IMR-90 (cell line): ENCODE results near the gene SUCLA2.

Experiments
- MXI1 ChIP-seq: IDR thresholded peaks from 2 replicates; pipeline ENCODE4 v1.6.1; 2012; ENCODE audit warnings: low read depth, mild to moderate bottlenecking, low read length, moderate library complexity, borderline replicate concordance
- NFE2L2 ChIP-seq: fragments of 150-350 bp; IDR thresholded peaks from 2 replicates; pipeline ENCODE4 v1.6.1; 2016; ENCODE audit warnings: low read depth, mild to moderate bottlenecking, low read length
- POLR2A ChIP-seq: IDR thresholded peaks from 2 replicates; pipeline ENCODE4 v1.6.1; 2012; ENCODE audit warnings: mild to moderate bottlenecking, low read depth, low read length
- RAD21 ChIP-seq: IDR thresholded peaks from 2 replicates; pipeline ENCODE4 v1.6.1; 2012; ENCODE audit warnings: low read length, improper control_type of control experiment
- RFX5 ChIP-seq: IDR thresholded peaks from 2 replicates; pipeline ENCODE4 v1.8.0; 2012; ENCODE audit warnings: low read depth, mild to moderate bottlenecking, low read length, moderate library complexity
- TF ChIP-seq, protein P1 (sequence below): conservative IDR thresholded peaks from 2 replicates; pipeline ENCODE4 v1.5.1; 2012; ENCODE audit warnings: mild to moderate bottlenecking, low read depth, low read length, improper control_type of control experiment
- TF ChIP-seq, protein P2 (sequence below): fragments of 150-350 bp; IDR thresholded peaks from 2 replicates; pipeline ENCODE4 v1.6.1; 2017; ENCODE audit warnings: mild to moderate bottlenecking, antibody characterized with exemption, low read length, low read depth

DNA sequence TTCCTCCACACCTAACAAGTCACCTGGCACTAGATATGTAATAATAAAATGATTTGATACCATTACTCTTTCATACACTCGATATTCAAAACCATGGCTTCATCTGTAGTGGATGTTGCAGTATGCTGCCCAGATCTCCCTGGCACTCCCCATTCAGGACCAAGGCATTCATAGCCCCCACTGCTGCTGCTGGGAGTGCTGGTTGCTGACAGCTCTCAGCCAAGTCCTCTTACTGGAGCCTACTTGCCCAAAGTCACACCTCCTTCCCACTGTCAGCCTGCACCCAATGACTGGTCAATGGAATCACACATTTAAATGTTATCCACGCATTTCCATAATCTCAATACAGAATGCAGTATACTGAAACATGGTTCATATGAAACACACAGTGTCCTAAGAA lies 3.7 kb downstream of the SUCLA2 start:
- TF ChIP-seq, protein P1, sequence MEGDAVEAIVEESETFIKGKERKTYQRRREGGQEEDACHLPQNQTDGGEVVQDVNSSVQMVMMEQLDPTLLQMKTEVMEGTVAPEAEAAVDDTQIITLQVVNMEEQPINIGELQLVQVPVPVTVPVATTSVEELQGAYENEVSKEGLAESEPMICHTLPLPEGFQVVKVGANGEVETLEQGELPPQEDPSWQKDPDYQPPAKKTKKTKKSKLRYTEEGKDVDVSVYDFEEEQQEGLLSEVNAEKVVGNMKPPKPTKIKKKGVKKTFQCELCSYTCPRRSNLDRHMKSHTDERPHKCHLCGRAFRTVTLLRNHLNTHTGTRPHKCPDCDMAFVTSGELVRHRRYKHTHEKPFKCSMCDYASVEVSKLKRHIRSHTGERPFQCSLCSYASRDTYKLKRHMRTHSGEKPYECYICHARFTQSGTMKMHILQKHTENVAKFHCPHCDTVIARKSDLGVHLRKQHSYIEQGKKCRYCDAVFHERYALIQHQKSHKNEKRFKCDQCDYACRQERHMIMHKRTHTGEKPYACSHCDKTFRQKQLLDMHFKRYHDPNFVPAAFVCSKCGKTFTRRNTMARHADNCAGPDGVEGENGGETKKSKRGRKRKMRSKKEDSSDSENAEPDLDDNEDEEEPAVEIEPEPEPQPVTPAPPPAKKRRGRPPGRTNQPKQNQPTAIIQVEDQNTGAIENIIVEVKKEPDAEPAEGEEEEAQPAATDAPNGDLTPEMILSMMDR, result no peak
- TF ChIP-seq NFE2L2, result no peak
- TF ChIP-seq, protein P2, sequence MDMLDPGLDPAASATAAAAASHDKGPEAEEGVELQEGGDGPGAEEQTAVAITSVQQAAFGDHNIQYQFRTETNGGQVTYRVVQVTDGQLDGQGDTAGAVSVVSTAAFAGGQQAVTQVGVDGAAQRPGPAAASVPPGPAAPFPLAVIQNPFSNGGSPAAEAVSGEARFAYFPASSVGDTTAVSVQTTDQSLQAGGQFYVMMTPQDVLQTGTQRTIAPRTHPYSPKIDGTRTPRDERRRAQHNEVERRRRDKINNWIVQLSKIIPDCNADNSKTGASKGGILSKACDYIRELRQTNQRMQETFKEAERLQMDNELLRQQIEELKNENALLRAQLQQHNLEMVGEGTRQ, result no peak
- no peak for TF ChIP-seq POLR2A
- no peak for TF ChIP-seq MXI1
- TF ChIP-seq RAD21, result no peak
- no peak for TF ChIP-seq RFX5
